ENCODE results near the gene MACROH2A1.

Gene MACROH2A1

GRCh38 chr5:135294793-135295192 lies 104.2 kb downstream of the MACROH2A1 start:
- no peak overlapping the region for H3K27ac ChIP-seq
- no peak for TF ChIP-seq CTCF (conservative IDR thresholded peaks at IDR 0.05)

GRCh38 chr5:135289651-135290050 lies 109.4 kb downstream of the MACROH2A1 start:
- peak overlapping the region; percentile 16; the same call in 1 of the 2 replicates for H3K27ac ChIP-seq
- TF ChIP-seq CTCF (conservative IDR thresholded peaks at IDR 0.05) = no peak

- no peak for TF ChIP-seq CTCF (conservative IDR thresholded peaks at IDR 0.05)
- no peak overlapping the region for H3K27ac ChIP-seq
Observed at GRCh38 chr5:135287551-135287950, 111.5 kb downstream of the MACROH2A1 start.
